Pancreas (tissue), 10 donors: ENCODE measurements around the gene SCGB1C2. TPM values are rescaled to one million over a fixed set of nuclear protein-coding genes. Genes with fewer than 3 reads are reported as not detected.
A peak's percentile ranks its signal among the peaks of the same experiment; 100 is the strongest.

Experiments used
- ATAC-seq, 4 donors: fragments of 200-7000 bp; cut with Tn5 transposase; one replicate each; pipeline versions ENCODE4 v1.8.0 to v1.9.1; 2020; ENCODE audit warnings: mild to moderate bottlenecking in 4 of 4, moderate library complexity in 4 of 4
- DNase-seq, 6 donors: peaks; one replicate each; pipeline ENCODE4 v3.0.0-alpha.2; 2020
- FAIRE-seq: peaks from 2 replicates; lab custom pipeline; 2012; peaks lifted over from hg19 to GRCh38; lab: Jason Lieb, UNC
- H3K27ac ChIP-seq, 4 donors: fragments of 200-600 bp; sonication (generic); 1 replicate in 3 of 4; 2 replicates in 1 of 4; pipeline versions ENCODE4 v1.5.0 to v1.8.0; 2020
- H3K27me3 ChIP-seq, 4 donors: fragments of 200-600 bp; one replicate each; pipeline ENCODE4 v1.8.0; 2021
- H3K36me3 ChIP-seq, 3 donors: fragments of 200-600 bp; sonication (generic) in 1 of 3; one replicate each; pipeline versions ENCODE4 v1.5.0 to v1.8.0; 2020 to 2021
- H3K4me1 ChIP-seq, 3 donors: fragments of 200-600 bp; one replicate each; pipeline ENCODE4 v1.8.0; 2021
- H3K4me3 ChIP-seq, 4 donors: fragments of 200-600 bp; sonication (generic) in 2 of 4; one replicate each; pipeline versions ENCODE4 v1.5.0 to v1.8.0; 2020 to 2021
- H3K9me3 ChIP-seq, 4 donors: fragments of 200-600 bp; one replicate each; pipeline ENCODE4 v1.8.0; 2021
- WGBS, 2 donors: extraction: QIAGEN DNeasy Blood & Tissue Kit; methylation state at CpG; one replicate each; pipeline ENCODE4 v1.1.7; 2013; 5-methylcytosine and 5-hydroxymethylcytosine counted together
- intact Hi-C, 3 donors: fragments of 100-400 bp; cut with DNase I; formaldehyde crosslinking; loops; one replicate each; pipeline versions ENCODE4 v1.11.1 to v1.14.2; 2022
- polyA plus RNA-seq, 2 donors: library from polyadenylated mRNA; stranded (reverse); fragments of 200-250 nt; gene quantifications; one replicate each; pipeline ENCODE4 v1.2.3, GENCODE V29; 2013
- total RNA-seq, 6 donors: library from RNA; stranded (reverse); fragmentation: NEBNext Ultra II Directional in 4 of 6; extraction: Animal tissue kit (Norgen Biotek cat#: 25700) in 4 of 6; gene quantifications; one replicate each; pipeline versions ENCODE4 v1.2.1 to v1.2.4, GENCODE V29; 2021 to 2023
- TF ChIP-seq, protein P1 (sequence below), 4 donors: fragments of 200-600 bp; sonication (generic) in 3 of 4; IDR thresholded peaks; one replicate each; pipeline versions ENCODE4 v1.5.0 to v1.8.0; 2021; ENCODE audit warnings: antibody characterized with exemption in 4 of 4
- donor health status: healthy with polysubstance abuse.
- donor health status: DM: no; HTN: no; CAD: no; lungs with moderate emphysema.
- donor health status: DM: no; HTN: no; CAD: no.
- donor health status: control.
- donor health status: control.
- donor health status: Bipolar disorder and iron deficiency.
- donor health status: DM: yes; HTN: yes; CAD: no.
- donor health status: DM: no; HTN: no; CAD: no.
- donor health status: DM: no; HTN: no; CAD: no.
- donor health status: DM: yes; HTN: yes; CAD: no.

Gene SCGB1C2
- total and polyA plus RNA-seq, 8 donors = 0.38 to 0.55 (median 0.50) TPM; not detected in 5

DNA sequence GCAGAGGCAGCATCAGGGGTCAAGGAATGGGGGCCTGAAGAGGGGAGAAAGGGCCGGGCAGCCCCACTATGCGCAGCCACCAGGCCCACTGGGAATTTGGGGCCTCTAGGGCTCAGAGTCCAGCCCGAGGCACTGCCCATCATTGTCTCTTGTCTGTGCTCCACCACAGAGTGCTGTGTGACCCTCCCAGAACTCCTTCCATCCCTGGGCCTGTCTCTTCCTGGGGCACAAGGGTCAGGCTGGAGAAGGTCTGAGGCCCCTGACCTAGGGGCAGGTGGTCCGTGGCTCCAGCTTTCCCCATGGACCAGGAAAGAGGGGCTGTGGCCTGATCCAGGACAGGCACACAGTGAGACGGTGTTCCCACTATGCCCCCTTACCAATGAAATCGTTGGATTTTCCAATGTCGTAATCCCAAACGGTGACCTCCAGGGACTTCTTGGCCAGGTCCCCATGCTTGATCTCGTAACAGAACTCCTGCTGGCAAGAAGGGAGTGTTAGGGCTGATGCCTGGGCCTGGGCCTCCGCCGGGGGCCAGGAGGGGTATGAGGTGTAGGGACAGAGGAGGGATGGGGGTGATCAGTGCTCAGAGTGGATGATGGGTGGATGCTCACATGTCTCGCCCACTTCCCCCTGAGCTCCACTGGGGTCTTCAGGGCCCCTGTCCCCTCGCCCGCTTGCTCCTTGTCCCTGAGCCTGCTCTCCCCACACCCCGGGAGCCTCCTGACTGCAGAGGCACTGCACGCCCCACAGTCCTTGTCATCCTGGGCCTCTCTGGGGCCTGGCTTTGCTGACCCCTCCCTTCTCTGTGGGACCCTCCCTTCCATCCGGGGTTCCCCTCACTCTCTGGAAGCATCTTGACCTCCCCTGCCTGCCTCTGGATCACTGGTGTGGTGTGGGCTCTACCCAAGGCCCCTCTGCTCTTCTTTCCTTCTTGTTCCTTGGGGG, 10.7 kb downstream of the SCGB1C2 start:
- intact Hi-C loops = loop anchor here in 1 of 3 donors (5.0 kb wide), 1 partner anchor 239 kb away; no protein-coding TSS in a partner anchor
- no peak overlapping the region for H3K4me3 ChIP-seq
- FAIRE-seq = no peak
- H3K27ac ChIP-seq = no peak overlapping the region
- peaks cover 0 to 4% (median 0%) of the 10 kb centered on the region in 3 donors for H3K36me3 ChIP-seq
- no peaks in the 10 kb centered on the region for H3K27me3 ChIP-seq
- no peak for ATAC-seq
- TF ChIP-seq, protein P1, sequence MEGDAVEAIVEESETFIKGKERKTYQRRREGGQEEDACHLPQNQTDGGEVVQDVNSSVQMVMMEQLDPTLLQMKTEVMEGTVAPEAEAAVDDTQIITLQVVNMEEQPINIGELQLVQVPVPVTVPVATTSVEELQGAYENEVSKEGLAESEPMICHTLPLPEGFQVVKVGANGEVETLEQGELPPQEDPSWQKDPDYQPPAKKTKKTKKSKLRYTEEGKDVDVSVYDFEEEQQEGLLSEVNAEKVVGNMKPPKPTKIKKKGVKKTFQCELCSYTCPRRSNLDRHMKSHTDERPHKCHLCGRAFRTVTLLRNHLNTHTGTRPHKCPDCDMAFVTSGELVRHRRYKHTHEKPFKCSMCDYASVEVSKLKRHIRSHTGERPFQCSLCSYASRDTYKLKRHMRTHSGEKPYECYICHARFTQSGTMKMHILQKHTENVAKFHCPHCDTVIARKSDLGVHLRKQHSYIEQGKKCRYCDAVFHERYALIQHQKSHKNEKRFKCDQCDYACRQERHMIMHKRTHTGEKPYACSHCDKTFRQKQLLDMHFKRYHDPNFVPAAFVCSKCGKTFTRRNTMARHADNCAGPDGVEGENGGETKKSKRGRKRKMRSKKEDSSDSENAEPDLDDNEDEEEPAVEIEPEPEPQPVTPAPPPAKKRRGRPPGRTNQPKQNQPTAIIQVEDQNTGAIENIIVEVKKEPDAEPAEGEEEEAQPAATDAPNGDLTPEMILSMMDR (IDR thresholded peaks at IDR 0.05) = no peak
- WGBS, 2 donors = 89 to 90% methylated on average over 17 of the region's 17 CpGs
- peak; percentile 2 to 50 (median 15) for DNase-seq
- H3K9me3 ChIP-seq = no peaks in the 10 kb centered on the region
- no peaks in the 10 kb centered on the region for H3K4me1 ChIP-seq

DNA sequence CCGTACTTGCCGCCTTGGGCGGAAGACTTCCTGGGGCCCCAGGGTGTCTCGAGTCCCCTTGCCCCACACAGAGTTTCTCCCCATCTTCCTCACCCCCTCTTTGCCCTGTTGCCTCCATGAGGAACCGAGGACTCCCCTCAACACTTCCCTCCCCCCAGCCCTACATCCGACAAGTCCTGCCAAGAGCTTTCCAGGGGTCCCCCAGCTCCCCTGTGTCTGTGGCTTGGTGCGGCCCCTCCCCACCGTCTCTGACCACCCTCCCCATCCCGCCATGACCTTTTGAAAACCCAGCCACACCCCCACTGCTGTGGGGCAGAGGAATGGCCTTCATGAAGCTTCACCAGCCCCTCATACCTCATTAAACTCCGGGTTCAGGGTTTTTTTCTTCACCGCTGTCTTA, 11.4 kb downstream of the SCGB1C2 start:
- intact Hi-C loops = loop anchor here in 1 of 3 donors (5.0 kb wide), 1 partner anchor 239 kb away; no protein-coding TSS in a partner anchor
- H3K27me3 ChIP-seq = no peaks in the 10 kb centered on the region
- no peaks in the 10 kb centered on the region for H3K4me1 ChIP-seq
- peaks cover 0 to 4% (median 0%) of the 10 kb centered on the region in 3 donors for H3K36me3 ChIP-seq
- DNase-seq (peak in 5 of 6 donors; percentile 1 to 33 (median 10)), FAIRE-seq (no peak), ATAC-seq (no peak)
- WGBS, 2 donors = 77 to 83% methylated on average over 10 to 11 of the region's 11 CpGs
- no peak overlapping the region for H3K27ac ChIP-seq
- TF ChIP-seq, protein P1 (IDR thresholded peaks at IDR 0.05) = no peak
- H3K4me3 ChIP-seq = no peak overlapping the region
- no peaks in the 10 kb centered on the region for H3K9me3 ChIP-seq

DNA sequence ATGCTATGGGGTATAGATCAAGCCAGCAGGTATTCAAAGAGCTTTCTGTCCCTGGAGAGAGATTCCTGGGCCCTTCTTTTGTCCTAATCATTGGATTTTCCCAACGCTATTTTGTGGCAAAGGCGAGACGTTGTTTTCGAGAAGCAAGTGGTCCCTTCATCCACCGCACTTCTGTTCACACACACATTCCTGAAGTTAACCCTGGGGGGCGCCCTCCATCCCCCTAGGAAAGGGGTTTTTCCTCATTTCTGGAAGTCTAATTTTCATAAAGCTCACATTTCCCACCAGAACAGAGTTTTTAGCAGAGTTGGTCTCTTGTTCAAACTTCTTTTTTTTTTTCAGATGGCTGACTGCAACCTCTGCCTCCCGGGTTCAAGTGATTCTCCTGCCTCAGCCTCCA, 11.9 kb downstream of the SCGB1C2 start:
- FAIRE-seq (no peak), DNase-seq (peak in 5 of 6 donors; percentile 2 to 13 (median 4)), ATAC-seq (no peak)
- intact Hi-C loops = loop anchor here in 1 of 3 donors (5.0 kb wide), 1 partner anchor 238 kb away; no protein-coding TSS in a partner anchor
- Histone ChIP-seq H3K4me1 (no peaks in the 10 kb centered on the region), H3K9me3 (no peaks in the 10 kb centered on the region), H3K27ac (no peak overlapping the region), H3K36me3 (peaks cover 0 to 4% (median 0%) of the 10 kb centered on the region in 3 donors), H3K4me3 (no peak overlapping the region), H3K27me3 (no peaks in the 10 kb centered on the region)
- 90 to 92% methylated on average over 7 of the region's 7 CpGs for WGBS, 2 donors
- TF ChIP-seq, protein P1 (IDR thresholded peaks at IDR 0.05) = no peak

DNA sequence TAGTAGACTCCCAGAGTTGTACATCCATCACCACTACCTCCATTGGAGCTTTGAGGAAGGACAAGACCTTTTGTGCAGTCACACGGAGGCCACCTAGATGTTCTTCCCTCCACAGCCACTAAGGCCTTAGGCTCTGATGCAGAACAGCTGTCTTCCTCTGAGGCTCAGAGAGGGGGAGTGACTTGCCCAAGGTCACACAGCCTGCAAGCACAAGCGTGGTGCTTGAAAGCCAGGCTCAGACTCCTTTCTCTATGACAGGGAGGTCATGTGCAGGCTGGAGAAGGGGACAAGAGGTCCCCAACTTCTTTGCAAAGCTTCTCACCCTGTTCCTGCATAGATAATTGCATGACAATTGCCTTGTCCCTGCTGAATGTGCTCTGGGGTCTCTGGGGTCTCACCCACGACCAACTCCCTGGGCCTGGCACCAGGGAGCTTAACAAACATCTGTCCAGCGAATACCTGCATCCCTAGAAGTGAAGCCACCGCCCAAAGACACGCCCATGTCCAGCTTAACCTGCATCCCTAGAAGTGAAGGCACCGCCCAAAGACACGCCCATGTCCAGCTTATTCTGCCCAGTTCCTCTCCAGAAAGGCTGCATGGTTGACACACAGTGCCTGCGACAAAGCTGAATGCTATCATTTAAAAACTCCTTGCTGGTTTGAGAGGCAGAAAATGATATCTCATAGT, 12.7 kb downstream of the SCGB1C2 start:
- ATAC-seq (no peak), DNase-seq (peak; percentile 2 to 20 (median 10)), FAIRE-seq (no peak)
- no peaks in the 10 kb centered on the region for H3K27me3 ChIP-seq
- TF ChIP-seq, protein P1 (IDR thresholded peaks at IDR 0.05) = no peak
- no peak overlapping the region for H3K27ac ChIP-seq
- no peaks in the 10 kb centered on the region for H3K4me1 ChIP-seq
- H3K36me3 ChIP-seq = peaks cover 0 to 4% (median 0%) of the 10 kb centered on the region in 3 donors
- intact Hi-C loops = loop anchor here in 1 of 3 donors (5.0 kb wide), 1 partner anchor 237 kb away; no protein-coding TSS in a partner anchor
- H3K4me3 ChIP-seq = no peak overlapping the region
- no peaks in the 10 kb centered on the region for H3K9me3 ChIP-seq
- WGBS, 2 donors = 87 to 92% methylated on average over 9 of the region's 9 CpGs
